8988T (cell line): ENCODE data around the gene PROCR.
"Not testable (repeated sequence)": the region's sequence is repeated elsewhere in the genome, so short reads cannot be mapped to it uniquely, and the experiment has no call there.

Experiments
- DNase-seq: peaks from one replicate; pipeline ENCODE4 v3.0.0; 2011

Gene PROCR

GRCh38 chr20:35193031-35193791, 21.3 kb downstream of the PROCR start:
- DNase-seq = not testable (repeated sequence)

GRCh38 chr20:35196313-35196712, 24.4 kb downstream of the PROCR start:
- no peak for DNase-seq

GRCh38 chr20:35199740-35200139, 27.9 kb downstream of the PROCR start:
- no peak for DNase-seq

GRCh38 chr20:35200267-35200666, 28.4 kb downstream of the PROCR start:
- DNase-seq = no peak

- not testable (repeated sequence) for DNase-seq
Observed at GRCh38 chr20:35201467-35201866, 29.6 kb downstream of the PROCR start.

GRCh38 chr20:35206802-35207201, 34.9 kb downstream of the PROCR start:
- no peak for DNase-seq

- DNase-seq = no peak
Observed at GRCh38 chr20:35207950-35208611, 36.2 kb downstream of the PROCR start.

GRCh38 chr20:35215066-35215956, 43.4 kb downstream of the PROCR start:
- DNase-seq = no peak

GRCh38 chr20:35216541-35216940, 44.7 kb downstream of the PROCR start:
- no peak for DNase-seq

- no peak for DNase-seq
Observed at GRCh38 chr20:35223941-35224340, 52.1 kb downstream of the PROCR start.

GRCh38 chr20:35224536-35224935, 52.7 kb downstream of the PROCR start:
- no peak for DNase-seq

- DNase-seq = no peak
Observed at GRCh38 chr20:35225319-35226125, 53.6 kb downstream of the PROCR start.

GRCh38 chr20:35226126-35226883, 54.4 kb downstream of the PROCR start, which contains the start of gene MMP24:
Gene MMP24 (plus strand): TSS chr20:35226690. CDS start chr20:35226739, 49 bp downstream.
- peak; percentile 51 for DNase-seq
